ENCODE data around the gene E2F3. TPM values are rescaled to one million over a fixed set of nuclear protein-coding genes. Genes with fewer than 3 reads are reported as not detected.

E2F3 gene
- total RNA-seq, 1 experiment from 2014 or later, result 15.4 TPM

GRCh38 chr6:20542927-20543602 lies 141.4 kb downstream of the E2F3 start:
- H3K9me3 ChIP-seq, result no peaks in the 10 kb centered on the region
- ChIA-PET POLR2A (no interaction called here), CTCF (no interaction called here)
- no peak for DNase-seq
- H3K4me1 ChIP-seq, result no peaks in the 10 kb centered on the region
- H3K27me3 ChIP-seq (replicated peaks; ENCODE audit: control insufficient read depth, insufficient read depth, low read length), result no peaks in the 10 kb centered on the region
- Mint-ChIP-seq H3K27me3 (ENCODE audit: insufficient read depth, unreplicated experiment) (no peaks in the 10 kb centered on the region), H3K4me1 (ENCODE audit: low read depth, unreplicated experiment) (no peaks in the 10 kb centered on the region), H3K36me3 (ENCODE audit: insufficient read depth, unreplicated experiment) (peaks cover 5% of the 10 kb centered on the region), H3K9me3 (ENCODE audit: unreplicated experiment) (no peaks in the 10 kb centered on the region), H3K4me3 (ENCODE audit: unreplicated experiment) (no peak overlapping the region), H3K27ac (ENCODE audit: unreplicated experiment) (no peak overlapping the region)
- intact Hi-C loops (cut with micrococcal nuclease; ENCODE audit: unreplicated experiment), result no loop called here
- TF ChIP-seq CTCF (IDR thresholded peaks at IDR 0.05; ENCODE audit: insufficient read depth in 1 of 2, low read depth in 1 of 2, low read length in 1 of 2, severe bottlenecking in 1 of 2, unreplicated experiment in 1 of 2), result no peak
- no TSS peak for BruUV-seq (replicated peaks)
- H3K36me3 ChIP-seq (ENCODE audit: control insufficient read depth, insufficient read depth, low read length), result no peaks in the 10 kb centered on the region; the same call in 1 of the 2 replicates
- no peak overlapping the region for H3K4me3 ChIP-seq (ENCODE audit: low read depth, low read length)

Other genes with a start within 250 kb of the E2F3 start
- 6.8 and 7.3 TPM in 2 replicates for gene MBOAT1, start 189.4 kb upstream of the E2F3 start, total RNA-seq (2022)
- gene CDKAL1, start 132.6 kb downstream of the E2F3 start, total RNA-seq (2022), result 18.7 and 18.8 TPM in 2 replicates

Measured in Caco-2 (cell line).